ENCODE results near the gene MRM2.

GRCh38 chr7:2278026-2278425 is 36.0 kb upstream of the MRM2 start:
- TF ChIP-seq POLR2AphosphoS5 (IDR thresholded peaks at IDR 0.05; ENCODE audit: low read depth, low read length) (no peak), REST (IDR thresholded peaks at IDR 0.05; ENCODE audit: insufficient read depth in 1 of 2, low read depth in 2 of 2, low read length in 2 of 2) (no peak)

Measured in PFSK-1 (cell line).